GM23338 (cell line): ENCODE data around the gene KLHL25. TPM values are rescaled to one million over a fixed set of nuclear protein-coding genes. Genes with fewer than 3 reads are reported as not detected.
A peak's percentile ranks its signal among the peaks of the same experiment; 100 is the strongest.

Source experiments
- ATAC-seq: fragments of 200-7000 bp; cut with Tn5 transposase; 3 replicates; pipeline ENCODE4 v1.9.1; 2020
- DNase-seq: peaks from one replicate; pipeline ENCODE4 v3.0.0-alpha.2; 2015; ENCODE audit warnings: low spot score
- H2AFZ ChIP-seq: fragments of 200-600 bp; sonication (generic); 2 replicates; pipeline ENCODE4 v1.8.0; 2016; ENCODE audit warnings: antibody characterized with exemption, mild to moderate bottlenecking, moderate library complexity
- H3F3A ChIP-seq: fragments of 200-600 bp; sonication (generic); replicated peaks from 2 replicates; pipeline ENCODE4 v1.8.0; 2017; ENCODE audit warnings: antibody characterized with exemption, mixed run types, low read depth
- H3K27ac ChIP-seq: fragments of 200-600 bp; sonication (generic); 2 replicates; pipeline ENCODE4 v1.6.1; 2016; ENCODE audit warnings: low read depth
- H3K27me3 ChIP-seq: fragments of 200-600 bp; sonication (generic); 2 replicates; pipeline ENCODE4 v1.8.0; 2016; ENCODE audit warnings: mild to moderate bottlenecking, mixed run types, moderate library complexity; ENCODE audit not compliant: insufficient read depth
- H3K36me3 ChIP-seq: fragments of 200-600 bp; sonication (generic); 2 replicates; pipeline ENCODE4 v1.8.0; 2016; ENCODE audit warnings: mild to moderate bottlenecking; ENCODE audit not compliant: insufficient read depth
- H3K4me1 ChIP-seq: fragments of 200-600 bp; sonication (generic); 2 replicates; pipeline ENCODE4 v1.8.0; 2016; ENCODE audit warnings: mild to moderate bottlenecking, moderate library complexity; ENCODE audit not compliant: insufficient read depth
- H3K4me2 ChIP-seq: fragments of 200-600 bp; sonication (generic); 2 replicates; pipeline ENCODE4 v1.7.1; 2017; ENCODE audit warnings: mixed run types
- H3K4me3 ChIP-seq: fragments of 200-600 bp; sonication (generic); 2 replicates; pipeline ENCODE4 v1.6.1; 2016; ENCODE audit warnings: mixed run types
- H3K79me2 ChIP-seq: fragments of 200-600 bp; sonication (generic); replicated peaks from 2 replicates; pipeline ENCODE4 v1.8.0; 2017; ENCODE audit warnings: mild to moderate bottlenecking; ENCODE audit not compliant: insufficient read depth
- H3K9me2 ChIP-seq: fragments of 200-600 bp; sonication (generic); 2 replicates; pipeline ENCODE4 v1.8.0; 2017; ENCODE audit not compliant: insufficient read depth
- H4K20me1 ChIP-seq: fragments of 200-600 bp; sonication (generic); replicated peaks from 2 replicates; pipeline ENCODE4 v1.8.0; 2017; ENCODE audit warnings: mild to moderate bottlenecking; ENCODE audit not compliant: insufficient read depth
- H3K27ac Mint-ChIP-seq: 2 replicates; pipeline ENCODE4 v1.8.0; 2020; ENCODE audit warnings: inconsistent platforms, mild to moderate bottlenecking, moderate library complexity, mixed read lengths
- H3K27me3 Mint-ChIP-seq: 3 replicates; pipeline ENCODE4 v1.8.0; 2022; ENCODE audit warnings: low read depth, mild to moderate bottlenecking, moderate library complexity, mixed read lengths, inconsistent platforms; ENCODE audit not compliant: insufficient read depth, poor library complexity
- H3K36me3 Mint-ChIP-seq: 3 replicates; pipeline ENCODE4 v1.8.0; 2021; ENCODE audit warnings: low read depth, mild to moderate bottlenecking, inconsistent platforms, moderate library complexity, mixed read lengths
- H3K4me1 Mint-ChIP-seq: 3 replicates; pipeline ENCODE4 v1.8.0; 2020; ENCODE audit warnings: mild to moderate bottlenecking, inconsistent platforms, mixed read lengths
- H3K4me3 Mint-ChIP-seq: 3 replicates; pipeline ENCODE4 v1.8.0; 2021; ENCODE audit warnings: moderate library complexity, mild to moderate bottlenecking, inconsistent platforms, mixed read lengths
- H3K9me3 Mint-ChIP-seq: 3 replicates; pipeline ENCODE4 v1.8.0; 2020; ENCODE audit warnings: moderate library complexity, mild to moderate bottlenecking, inconsistent platforms, mixed read lengths
- EZH2 ChIP-seq: fragments of 200-600 bp; sonication (generic); IDR thresholded peaks from one replicate; pipeline ENCODE4 v1.8.0; 2017; ENCODE audit warnings: antibody characterized with exemption, mild to moderate bottlenecking, low read depth; ENCODE audit not compliant: unreplicated experiment
- JUNB ChIP-seq: IDR thresholded peaks from one replicate; pipeline ENCODE4 v1.6.1; 2016; ENCODE audit warnings: antibody characterized with exemption; ENCODE audit not compliant: unreplicated experiment
- polyA plus RNA-seq: library from polyadenylated mRNA; unstranded; fragments of >200 nt; fragmentation: Nextera tagmentation; extraction: Ambion mirVana; gene quantifications from 2 replicates; pipeline ENCODE4 v1.2.1, GENCODE V29; 2016
- total RNA-seq: library from RNA; depleted of rRNA; stranded (reverse); fragments of >200 nt; shearing (Covaris generic); gene quantifications from 2 replicates; pipeline ENCODE4 v1.2.3, GENCODE V29; 2014
- TF ChIP-seq, protein P1 (sequence below): IDR thresholded peaks from one replicate; pipeline ENCODE4 v1.6.1; 2018; ENCODE audit warnings: antibody characterized with exemption; ENCODE audit not compliant: unreplicated experiment
- TF ChIP-seq, protein P2 (sequence below): fragments of 250-450 bp; sonication (Bioruptor Pico); IDR thresholded peaks from 2 replicates; pipeline ENCODE4 v1.5.0; 2020; ENCODE audit warnings: mild to moderate bottlenecking, moderate library complexity

KLHL25 gene
- total and polyA plus RNA-seq, 2 experiments from 2014 or later, result 5.2 to 28.5 TPM

DNA sequence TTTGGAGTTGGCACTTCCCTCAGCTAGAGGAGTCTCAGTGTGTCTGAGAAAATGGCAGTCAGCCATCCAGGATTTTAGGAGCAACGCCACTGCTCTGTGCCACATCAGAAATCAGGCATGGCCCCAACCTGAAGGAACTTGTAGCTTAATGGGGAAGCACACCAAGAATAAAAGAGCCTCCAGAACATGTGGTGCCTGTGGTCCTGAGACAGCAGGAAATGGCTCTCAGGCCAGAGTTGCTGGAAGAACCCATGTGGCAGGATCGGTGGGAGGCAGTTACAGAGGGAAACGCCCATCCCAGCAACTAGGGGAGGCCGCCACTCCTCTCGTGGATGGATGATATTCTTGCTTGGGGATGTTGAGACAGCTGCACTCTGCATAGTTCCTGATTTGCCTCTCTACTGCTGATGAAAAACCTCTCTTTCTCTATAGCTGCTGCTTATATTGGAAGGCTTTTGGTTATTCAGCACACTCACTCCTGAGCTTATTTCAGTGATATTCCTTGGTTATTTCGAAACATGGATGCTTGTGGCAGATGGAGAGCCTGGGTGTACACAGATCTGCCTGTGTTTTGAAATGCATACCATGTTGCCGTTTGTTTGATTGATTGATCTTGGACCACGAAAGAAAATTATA, 52.4 kb downstream of the KLHL25 start:
- peaks cover 55% of the 10 kb centered on the region for H3K36me3 Mint-ChIP-seq
- H3K9me3 Mint-ChIP-seq, result no peaks in the 10 kb centered on the region; the same call in 2 of the 3 replicates
- DNase-seq (peak; percentile 39), ATAC-seq (no peak)
- TF ChIP-seq, protein P1, sequence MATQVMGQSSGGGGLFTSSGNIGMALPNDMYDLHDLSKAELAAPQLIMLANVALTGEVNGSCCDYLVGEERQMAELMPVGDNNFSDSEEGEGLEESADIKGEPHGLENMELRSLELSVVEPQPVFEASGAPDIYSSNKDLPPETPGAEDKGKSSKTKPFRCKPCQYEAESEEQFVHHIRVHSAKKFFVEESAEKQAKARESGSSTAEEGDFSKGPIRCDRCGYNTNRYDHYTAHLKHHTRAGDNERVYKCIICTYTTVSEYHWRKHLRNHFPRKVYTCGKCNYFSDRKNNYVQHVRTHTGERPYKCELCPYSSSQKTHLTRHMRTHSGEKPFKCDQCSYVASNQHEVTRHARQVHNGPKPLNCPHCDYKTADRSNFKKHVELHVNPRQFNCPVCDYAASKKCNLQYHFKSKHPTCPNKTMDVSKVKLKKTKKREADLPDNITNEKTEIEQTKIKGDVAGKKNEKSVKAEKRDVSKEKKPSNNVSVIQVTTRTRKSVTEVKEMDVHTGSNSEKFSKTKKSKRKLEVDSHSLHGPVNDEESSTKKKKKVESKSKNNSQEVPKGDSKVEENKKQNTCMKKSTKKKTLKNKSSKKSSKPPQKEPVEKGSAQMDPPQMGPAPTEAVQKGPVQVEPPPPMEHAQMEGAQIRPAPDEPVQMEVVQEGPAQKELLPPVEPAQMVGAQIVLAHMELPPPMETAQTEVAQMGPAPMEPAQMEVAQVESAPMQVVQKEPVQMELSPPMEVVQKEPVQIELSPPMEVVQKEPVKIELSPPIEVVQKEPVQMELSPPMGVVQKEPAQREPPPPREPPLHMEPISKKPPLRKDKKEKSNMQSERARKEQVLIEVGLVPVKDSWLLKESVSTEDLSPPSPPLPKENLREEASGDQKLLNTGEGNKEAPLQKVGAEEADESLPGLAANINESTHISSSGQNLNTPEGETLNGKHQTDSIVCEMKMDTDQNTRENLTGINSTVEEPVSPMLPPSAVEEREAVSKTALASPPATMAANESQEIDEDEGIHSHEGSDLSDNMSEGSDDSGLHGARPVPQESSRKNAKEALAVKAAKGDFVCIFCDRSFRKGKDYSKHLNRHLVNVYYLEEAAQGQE, result no peak
- no peak for TF ChIP-seq EZH2
- no peak for TF ChIP-seq JUNB
- TF ChIP-seq, protein P2, sequence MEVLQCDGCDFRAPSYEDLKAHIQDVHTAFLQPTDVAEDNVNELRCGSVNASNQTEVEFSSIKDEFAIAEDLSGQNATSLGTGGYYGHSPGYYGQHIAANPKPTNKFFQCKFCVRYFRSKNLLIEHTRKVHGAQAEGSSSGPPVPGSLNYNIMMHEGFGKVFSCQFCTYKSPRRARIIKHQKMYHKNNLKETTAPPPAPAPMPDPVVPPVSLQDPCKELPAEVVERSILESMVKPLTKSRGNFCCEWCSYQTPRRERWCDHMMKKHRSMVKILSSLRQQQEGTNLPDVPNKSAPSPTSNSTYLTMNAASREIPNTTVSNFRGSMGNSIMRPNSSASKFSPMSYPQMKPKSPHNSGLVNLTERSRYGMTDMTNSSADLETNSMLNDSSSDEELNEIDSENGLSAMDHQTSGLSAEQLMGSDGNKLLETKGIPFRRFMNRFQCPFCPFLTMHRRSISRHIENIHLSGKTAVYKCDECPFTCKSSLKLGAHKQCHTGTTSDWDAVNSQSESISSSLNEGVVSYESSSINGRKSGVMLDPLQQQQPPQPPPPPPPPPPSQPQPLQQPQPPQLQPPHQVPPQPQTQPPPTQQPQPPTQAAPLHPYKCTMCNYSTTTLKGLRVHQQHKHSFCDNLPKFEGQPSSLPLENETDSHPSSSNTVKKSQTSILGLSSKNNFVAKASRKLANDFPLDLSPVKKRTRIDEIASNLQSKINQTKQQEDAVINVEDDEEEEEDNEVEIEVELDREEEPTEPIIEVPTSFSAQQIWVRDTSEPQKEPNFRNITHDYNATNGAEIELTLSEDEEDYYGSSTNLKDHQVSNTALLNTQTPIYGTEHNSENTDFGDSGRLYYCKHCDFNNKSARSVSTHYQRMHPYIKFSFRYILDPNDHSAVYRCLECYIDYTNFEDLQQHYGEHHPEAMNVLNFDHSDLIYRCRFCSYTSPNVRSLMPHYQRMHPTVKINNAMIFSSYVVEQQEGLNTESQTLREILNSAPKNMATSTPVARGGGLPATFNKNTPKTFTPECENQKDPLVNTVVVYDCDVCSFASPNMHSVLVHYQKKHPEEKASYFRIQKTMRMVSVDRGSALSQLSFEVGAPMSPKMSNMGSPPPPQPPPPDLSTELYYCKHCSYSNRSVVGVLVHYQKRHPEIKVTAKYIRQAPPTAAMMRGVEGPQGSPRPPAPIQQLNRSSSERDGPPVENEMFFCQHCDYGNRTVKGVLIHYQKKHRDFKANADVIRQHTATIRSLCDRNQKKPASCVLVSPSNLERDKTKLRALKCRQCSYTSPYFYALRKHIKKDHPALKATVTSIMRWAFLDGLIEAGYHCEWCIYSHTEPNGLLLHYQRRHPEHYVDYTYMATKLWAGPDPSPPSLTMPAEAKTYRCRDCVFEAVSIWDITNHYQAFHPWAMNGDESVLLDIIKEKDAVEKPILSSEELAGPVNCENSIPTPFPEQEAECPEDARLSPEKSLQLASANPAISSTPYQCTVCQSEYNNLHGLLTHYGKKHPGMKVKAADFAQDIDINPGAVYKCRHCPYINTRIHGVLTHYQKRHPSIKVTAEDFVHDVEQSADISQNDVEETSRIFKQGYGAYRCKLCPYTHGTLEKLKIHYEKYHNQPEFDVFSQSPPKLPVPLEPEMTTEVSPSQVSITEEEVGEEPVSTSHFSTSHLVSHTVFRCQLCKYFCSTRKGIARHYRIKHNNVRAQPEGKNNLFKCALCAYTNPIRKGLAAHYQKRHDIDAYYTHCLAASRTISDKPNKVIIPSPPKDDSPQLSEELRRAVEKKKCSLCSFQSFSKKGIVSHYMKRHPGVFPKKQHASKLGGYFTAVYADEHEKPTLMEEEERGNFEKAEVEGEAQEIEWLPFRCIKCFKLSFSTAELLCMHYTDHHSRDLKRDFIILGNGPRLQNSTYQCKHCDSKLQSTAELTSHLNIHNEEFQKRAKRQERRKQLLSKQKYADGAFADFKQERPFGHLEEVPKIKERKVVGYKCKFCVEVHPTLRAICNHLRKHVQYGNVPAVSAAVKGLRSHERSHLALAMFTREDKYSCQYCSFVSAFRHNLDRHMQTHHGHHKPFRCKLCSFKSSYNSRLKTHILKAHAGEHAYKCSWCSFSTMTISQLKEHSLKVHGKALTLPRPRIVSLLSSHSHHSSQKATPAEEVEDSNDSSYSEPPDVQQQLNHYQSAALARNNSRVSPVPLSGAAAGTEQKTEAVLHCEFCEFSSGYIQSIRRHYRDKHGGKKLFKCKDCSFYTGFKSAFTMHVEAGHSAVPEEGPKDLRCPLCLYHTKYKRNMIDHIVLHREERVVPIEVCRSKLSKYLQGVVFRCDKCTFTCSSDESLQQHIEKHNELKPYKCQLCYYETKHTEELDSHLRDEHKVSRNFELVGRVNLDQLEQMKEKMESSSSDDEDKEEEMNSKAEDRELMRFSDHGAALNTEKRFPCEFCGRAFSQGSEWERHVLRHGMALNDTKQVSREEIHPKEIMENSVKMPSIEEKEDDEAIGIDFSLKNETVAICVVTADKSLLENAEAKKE (CRISPR knock-in tag), result no peak
- Histone ChIP-seq H3K4me2 (no peak overlapping the region), H3K27ac (peak overlapping the region; percentile 55; the same call in 1 of the 2 replicates), H3K9me2 (no peaks in the 10 kb centered on the region), H3K4me1 (peaks cover 6% of the 10 kb centered on the region; the same call in 1 of the 2 replicates), H3K36me3 (0 out of 2 replicates have a peak, but pooled peaks cover 12% of the 10 kb centered on the region), H3K4me3 (no peak overlapping the region), H3K79me2 (no peaks in the 10 kb centered on the region), H3K27me3 (no peaks in the 10 kb centered on the region), H4K20me1 (no peaks in the 10 kb centered on the region), H2AFZ (no peak overlapping the region), H3F3A (no peaks in the 10 kb centered on the region)
- H3K4me3 Mint-ChIP-seq, result no peak overlapping the region
- peaks cover 15% of the 10 kb centered on the region for H3K27me3 Mint-ChIP-seq
- peaks cover 17% of the 10 kb centered on the region; the same call in 2 of the 3 replicates for H3K4me1 Mint-ChIP-seq
- H3K27ac Mint-ChIP-seq, result no peak overlapping the region; the same call in 1 of the 2 replicates
